ENCODE results near the gene TREML2.

Gene TREML2

GRCh38 chr6:41209547-41210320 lies 8.8 kb upstream of the TREML2 start:
- no peak overlapping the region for H3K4me3 ChIP-seq (ENCODE audit: low read depth, low read length, poor library complexity, severe bottlenecking)
- H2AFZ ChIP-seq (ENCODE audit: low read length) = no peak overlapping the region
- H3K36me3 ChIP-seq (ENCODE audit: insufficient read depth, low read length) = no peaks in the 10 kb centered on the region
- no peak overlapping the region for H3K27ac ChIP-seq (ENCODE audit: low read depth, low read length, poor library complexity, severe bottlenecking)
- no peak overlapping the region for H3K9ac ChIP-seq (ENCODE audit: low read length)
- H3K9me3 ChIP-seq (ENCODE audit: low read length) = no peaks in the 10 kb centered on the region
- H3K9me2 ChIP-seq (ENCODE audit: low read depth, low read length) = no peaks in the 10 kb centered on the region
- H3K79me2 ChIP-seq (ENCODE audit: insufficient read depth, low read length) = no peaks in the 10 kb centered on the region
- no peak overlapping the region for H3K4me2 ChIP-seq (ENCODE audit: low read length)
- no peaks in the 10 kb centered on the region for H3F3A ChIP-seq (ENCODE audit: insufficient read depth, low read length)
- H3K4me1 ChIP-seq (ENCODE audit: insufficient read depth, low read length, severe bottlenecking) = no peaks in the 10 kb centered on the region
- no peaks in the 10 kb centered on the region for H4K20me1 ChIP-seq (ENCODE audit: insufficient read depth, low read length)
- no peak for TF ChIP-seq CTCF (IDR thresholded peaks at IDR 0.05; ENCODE audit: low read length)
- no peak for TF ChIP-seq EZH2 (IDR thresholded peaks at IDR 0.05; ENCODE audit: borderline replicate concordance, low read length)
- no peaks in the 10 kb centered on the region for H3K27me3 ChIP-seq (ENCODE audit: insufficient read depth, low read length)

- H3K79me2 ChIP-seq (ENCODE audit: insufficient read depth, low read length) = no peaks in the 10 kb centered on the region
- H3K9ac ChIP-seq (ENCODE audit: low read length) = no peak overlapping the region
- H3K27ac ChIP-seq (ENCODE audit: low read depth, low read length, poor library complexity, severe bottlenecking) = no peak overlapping the region
- no peaks in the 10 kb centered on the region for H3F3A ChIP-seq (ENCODE audit: insufficient read depth, low read length)
- H3K4me1 ChIP-seq (ENCODE audit: insufficient read depth, low read length, severe bottlenecking) = no peaks in the 10 kb centered on the region
- no peaks in the 10 kb centered on the region for H3K9me3 ChIP-seq (ENCODE audit: low read length)
- H3K36me3 ChIP-seq (ENCODE audit: insufficient read depth, low read length) = no peaks in the 10 kb centered on the region
- H3K4me2 ChIP-seq (ENCODE audit: low read length) = no peak overlapping the region
- no peaks in the 10 kb centered on the region for H3K27me3 ChIP-seq (ENCODE audit: insufficient read depth, low read length)
- H3K9me2 ChIP-seq (ENCODE audit: low read depth, low read length) = no peaks in the 10 kb centered on the region
- TF ChIP-seq EZH2 (IDR thresholded peaks at IDR 0.05; ENCODE audit: borderline replicate concordance, low read length) = no peak
- TF ChIP-seq CTCF (IDR thresholded peaks at IDR 0.05; ENCODE audit: low read length) = no peak
- no peaks in the 10 kb centered on the region for H4K20me1 ChIP-seq (ENCODE audit: insufficient read depth, low read length)
- no peak overlapping the region for H2AFZ ChIP-seq (ENCODE audit: low read length)
- H3K4me3 ChIP-seq (ENCODE audit: low read depth, low read length, poor library complexity, severe bottlenecking) = no peak overlapping the region
Measured at GRCh38 chr6:41208439-41209106, 7.6 kb upstream of the TREML2 start.

GRCh38 chr6:41204156-41204555 lies 3.2 kb upstream of the TREML2 start:
- Histone ChIP-seq H3K4me2 (ENCODE audit: low read length) (no peak overlapping the region), H2AFZ (ENCODE audit: low read length) (no peak overlapping the region), H3K27me3 (ENCODE audit: insufficient read depth, low read length) (no peaks in the 10 kb centered on the region), H3K9me2 (ENCODE audit: low read depth, low read length) (no peaks in the 10 kb centered on the region), H3K9me3 (ENCODE audit: low read length) (no peaks in the 10 kb centered on the region), H3F3A (ENCODE audit: insufficient read depth, low read length) (no peaks in the 10 kb centered on the region), H4K20me1 (ENCODE audit: insufficient read depth, low read length) (no peaks in the 10 kb centered on the region), H3K4me3 (ENCODE audit: low read depth, low read length, poor library complexity, severe bottlenecking) (no peak overlapping the region), H3K79me2 (ENCODE audit: insufficient read depth, low read length) (no peaks in the 10 kb centered on the region), H3K4me1 (ENCODE audit: insufficient read depth, low read length, severe bottlenecking) (peaks cover 27% of the 10 kb centered on the region), H3K27ac (ENCODE audit: low read depth, low read length, poor library complexity, severe bottlenecking) (no peak overlapping the region), H3K9ac (ENCODE audit: low read length) (no peak overlapping the region), H3K36me3 (ENCODE audit: insufficient read depth, low read length) (no peaks in the 10 kb centered on the region)
- TF ChIP-seq EZH2 (IDR thresholded peaks at IDR 0.05; ENCODE audit: borderline replicate concordance, low read length) = no peak
- TF ChIP-seq CTCF (IDR thresholded peaks at IDR 0.05; ENCODE audit: low read length) = no peak
